ENCODE measurements around the gene BOLA3.
A peak's percentile ranks its signal among the peaks of the same experiment; 100 is the strongest.
"Not testable (repeated sequence)": the region's sequence is repeated elsewhere in the genome, so short reads cannot be mapped to it uniquely, and the experiment has no call there.

The BOLA3 gene

GRCh38 chr2:74147727-74148456 is at the start of gene BOLA3:
BOLA3 (minus strand) TSS chr2:74147912; CDS start chr2:74147874, 38 bp downstream.
- DNase-seq (ENCODE audit: low read depth), result peak; percentile 66

- DNase-seq (ENCODE audit: low read depth), result no peak
Observed at GRCh38 chr2:74197049-74197448, 49.3 kb upstream of the BOLA3 start.

GRCh38 chr2:74194799-74195198 is 47.1 kb upstream of the BOLA3 start:
- no peak for DNase-seq (ENCODE audit: low read depth)

GRCh38 chr2:74191596-74192380 is 44.1 kb upstream of the BOLA3 start:
- DNase-seq (ENCODE audit: low read depth), result no peak

GRCh38 chr2:74188696-74189095 is 41.0 kb upstream of the BOLA3 start:
- no peak for DNase-seq (ENCODE audit: low read depth)

GRCh38 chr2:74188018-74188601 is 40.4 kb upstream of the BOLA3 start:
- no peak for DNase-seq (ENCODE audit: low read depth)

GRCh38 chr2:74186706-74187105 is 39.0 kb upstream of the BOLA3 start:
- not testable (repeated sequence) for DNase-seq (ENCODE audit: low read depth)

- DNase-seq (ENCODE audit: low read depth), result no peak
Observed at GRCh38 chr2:74186038-74186437, 38.3 kb upstream of the BOLA3 start.

- DNase-seq (ENCODE audit: low read depth), result no peak
Observed at GRCh38 chr2:74183878-74184277, 36.2 kb upstream of the BOLA3 start.

GRCh38 chr2:74181739-74182138 is 34.0 kb upstream of the BOLA3 start:
- DNase-seq (ENCODE audit: low read depth), result no peak

- DNase-seq (ENCODE audit: low read depth), result no peak
Observed at GRCh38 chr2:74179063-74179865, 31.6 kb upstream of the BOLA3 start.

- DNase-seq (ENCODE audit: low read depth), result peak; percentile 95
Observed at GRCh38 chr2:74178211-74179062, 30.7 kb upstream of the BOLA3 start, which contains the start of gene MOB1A. MOB1A (minus strand) TSS chr2:74178879; CDS start chr2:74178674, 205 bp downstream.

- DNase-seq (ENCODE audit: low read depth), result no peak
Observed at GRCh38 chr2:74177696-74178095, 30.0 kb upstream of the BOLA3 start.

- no peak for DNase-seq (ENCODE audit: low read depth)
Observed at GRCh38 chr2:74174909-74175308, 27.2 kb upstream of the BOLA3 start.

GRCh38 chr2:74168739-74169138 is 21.0 kb upstream of the BOLA3 start:
- no peak for DNase-seq (ENCODE audit: low read depth)

GRCh38 chr2:74164761-74165160 is 17.0 kb upstream of the BOLA3 start:
- DNase-seq (ENCODE audit: low read depth), result no peak

GRCh38 chr2:74162951-74163350 is 15.2 kb upstream of the BOLA3 start:
- no peak for DNase-seq (ENCODE audit: low read depth)

- no peak for DNase-seq (ENCODE audit: low read depth)
Observed at GRCh38 chr2:74155830-74156229, 8.1 kb upstream of the BOLA3 start.

GRCh38 chr2:74152954-74153353 is 5.2 kb upstream of the BOLA3 start:
- no peak for DNase-seq (ENCODE audit: low read depth)

GRCh38 chr2:74149570-74150319 is 2.0 kb upstream of the BOLA3 start:
- no peak for DNase-seq (ENCODE audit: low read depth)

GRCh38 chr2:74149247-74149525 is 1.5 kb upstream of the BOLA3 start:
- DNase-seq (ENCODE audit: low read depth), result no peak

Measured in stimulated activated CD4-positive, alpha-beta T cell treated with anti-CD3 and anti-CD28 coated beads, Interleukin-2, amount 100 ng/mL, for 4 hours (primary cell).